GM10847 (cell line): ENCODE data around the gene LGR4.

Experiments used
- POLR2A ChIP-seq: IDR thresholded peaks from 2 replicates; pipeline ENCODE4 v1.6.1; 2011; ENCODE audit not compliant: insufficient read length; ENCODE audit errors: extremely low read depth

LGR4 gene

DNA sequence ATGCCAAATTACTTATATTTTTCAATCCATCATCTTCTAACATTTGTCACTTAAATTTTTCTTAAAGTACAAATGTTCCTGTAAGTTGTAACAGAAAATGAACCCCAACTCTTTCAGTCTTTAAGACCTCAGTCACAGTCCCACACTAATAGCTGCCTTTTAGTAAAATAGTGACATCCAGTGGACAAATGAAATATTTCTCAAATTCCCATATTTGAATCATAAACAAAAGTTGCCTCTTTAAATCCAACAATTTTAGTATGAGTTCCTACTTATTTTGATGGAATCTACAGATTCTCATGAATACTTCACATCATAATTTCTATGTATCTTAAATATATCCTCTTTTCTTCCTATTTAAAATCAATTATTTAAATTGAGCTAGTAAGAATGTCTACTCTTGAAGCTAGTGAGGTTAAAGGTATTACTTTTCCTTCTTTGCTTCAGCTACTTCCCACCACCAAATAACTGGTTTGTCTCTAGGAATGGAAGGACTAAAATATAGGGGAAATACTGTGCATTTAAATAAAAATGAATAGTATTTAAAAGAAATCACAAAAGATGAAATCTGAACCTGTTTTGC lies 24.8 kb upstream of the LGR4 start:
- no peak for TF ChIP-seq POLR2A

DNA sequence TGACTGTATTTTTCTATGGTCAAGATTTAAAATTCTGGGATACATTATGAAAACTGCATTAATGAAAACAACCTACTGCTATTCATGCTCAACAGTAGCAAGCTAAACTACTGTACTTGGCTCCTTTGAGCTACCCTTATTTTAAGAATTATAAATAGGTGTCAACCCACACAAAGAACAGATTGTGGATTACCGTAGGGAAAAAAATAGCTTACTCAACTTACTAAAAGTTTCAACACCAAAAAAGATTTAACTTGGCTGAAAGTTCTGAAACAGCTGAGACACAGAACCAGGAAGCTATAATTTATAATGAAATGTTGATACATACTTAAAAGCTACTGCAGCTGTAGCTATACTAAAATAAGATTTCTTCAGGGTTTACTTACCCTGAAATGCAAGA lies 23.9 kb upstream of the LGR4 start:
- TF ChIP-seq POLR2A: no peak

DNA sequence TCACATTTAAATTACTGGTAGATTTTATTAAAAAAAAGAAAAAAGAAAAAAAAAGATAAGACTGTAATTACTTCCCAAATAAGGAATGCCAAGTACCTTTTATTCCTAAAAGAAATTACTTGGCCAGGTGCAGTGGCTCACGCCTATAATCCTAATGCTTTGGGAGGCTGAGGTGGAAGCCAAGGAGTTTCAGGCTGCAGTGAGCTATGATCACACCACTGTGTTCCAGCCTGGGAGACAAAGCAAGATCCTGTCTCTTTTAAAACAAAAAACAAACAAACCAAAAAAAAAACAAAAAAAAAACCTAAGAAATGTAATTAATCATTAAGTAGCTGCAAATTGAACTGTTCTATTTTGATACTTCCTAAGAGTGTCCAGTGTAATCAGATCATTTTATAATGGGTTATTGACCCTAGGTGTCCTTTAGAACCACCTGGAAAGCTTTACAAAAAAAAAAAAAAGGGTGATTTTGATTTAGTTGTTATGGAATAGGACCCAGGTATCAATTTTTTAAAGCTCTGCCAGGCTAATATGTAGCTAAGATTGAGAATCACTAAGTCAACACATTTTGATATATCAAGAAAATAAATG lies 23.2 kb upstream of the LGR4 start:
- TF ChIP-seq POLR2A: no peak

DNA sequence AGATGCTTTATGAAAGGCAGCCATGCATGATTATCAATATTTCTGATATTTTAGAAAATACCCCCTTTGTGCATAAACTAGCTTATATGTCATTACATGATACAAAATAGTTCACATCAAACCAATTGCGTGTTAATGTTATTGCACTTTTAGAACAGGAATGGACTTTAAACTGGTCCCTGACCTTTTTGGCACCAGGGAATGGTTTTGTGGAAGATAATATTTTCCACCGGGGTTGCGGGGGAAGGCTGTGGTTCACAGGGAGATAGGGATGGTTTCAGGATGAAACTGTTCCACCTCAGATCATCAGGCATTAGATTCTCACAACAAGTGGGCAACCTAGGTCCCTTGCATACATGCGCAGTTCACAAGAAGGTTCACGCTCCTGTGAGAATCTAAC lies 16.5 kb upstream of the LGR4 start:
- no peak for TF ChIP-seq POLR2A

DNA sequence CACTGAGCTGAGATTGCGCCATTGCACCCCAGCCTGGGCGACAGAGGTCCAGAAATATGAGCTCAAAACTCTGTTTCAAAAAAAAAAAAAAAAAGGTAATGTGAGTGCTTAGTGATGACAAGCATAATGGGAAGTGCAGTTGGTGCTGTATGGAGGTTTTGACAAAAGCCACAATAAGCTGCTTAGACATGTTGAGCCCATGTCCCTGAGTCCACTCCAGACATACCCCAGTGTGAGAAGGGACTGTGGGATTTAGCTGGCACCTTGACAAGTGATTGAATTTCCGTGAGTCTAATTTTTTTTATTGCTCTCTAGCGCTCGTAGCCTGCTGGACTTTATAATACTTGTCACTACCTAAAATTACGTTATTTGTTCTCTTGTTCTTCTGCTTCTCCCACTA lies 15.1 kb upstream of the LGR4 start:
- no peak for TF ChIP-seq POLR2A

DNA sequence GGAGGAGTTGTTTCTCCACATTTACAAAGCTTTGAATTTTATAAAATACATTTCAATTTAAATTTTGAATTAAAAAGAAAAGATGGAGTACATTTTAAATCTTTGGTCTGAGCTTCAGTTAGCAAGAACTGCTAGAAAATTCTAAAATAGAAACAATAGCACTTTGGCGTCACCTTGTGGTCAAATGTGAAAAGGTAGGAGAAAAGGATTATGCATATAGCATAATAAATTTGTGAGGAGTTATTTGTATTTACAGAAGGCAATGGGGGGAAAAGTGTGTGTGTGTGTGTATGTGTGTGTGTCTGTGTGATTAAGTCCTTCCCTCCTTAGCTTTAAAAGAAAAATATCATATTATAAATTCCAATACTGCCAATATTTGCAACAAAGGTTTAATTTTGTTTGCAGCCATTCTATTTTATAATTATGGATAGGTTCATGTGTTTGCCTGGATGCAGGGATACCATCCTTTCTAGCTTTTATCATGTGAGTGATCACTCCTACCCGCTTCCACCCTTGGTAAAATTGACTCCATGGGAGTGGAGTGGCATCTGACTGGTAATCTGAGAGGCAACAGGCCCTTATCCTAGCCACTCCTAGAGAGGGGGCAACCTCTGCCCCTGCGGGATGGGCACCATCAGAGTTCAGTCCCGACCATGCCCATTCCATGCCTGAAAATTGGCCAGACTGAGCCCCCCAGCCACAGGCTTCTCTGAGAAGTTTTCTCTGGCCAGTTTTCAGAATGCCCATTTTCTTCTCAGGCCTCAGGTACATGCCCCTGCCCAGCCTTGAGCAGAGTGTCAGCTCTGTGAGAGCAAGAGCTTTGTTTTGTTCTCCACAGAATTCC lies 13.6 kb upstream of the LGR4 start:
- TF ChIP-seq POLR2A: no peak

DNA sequence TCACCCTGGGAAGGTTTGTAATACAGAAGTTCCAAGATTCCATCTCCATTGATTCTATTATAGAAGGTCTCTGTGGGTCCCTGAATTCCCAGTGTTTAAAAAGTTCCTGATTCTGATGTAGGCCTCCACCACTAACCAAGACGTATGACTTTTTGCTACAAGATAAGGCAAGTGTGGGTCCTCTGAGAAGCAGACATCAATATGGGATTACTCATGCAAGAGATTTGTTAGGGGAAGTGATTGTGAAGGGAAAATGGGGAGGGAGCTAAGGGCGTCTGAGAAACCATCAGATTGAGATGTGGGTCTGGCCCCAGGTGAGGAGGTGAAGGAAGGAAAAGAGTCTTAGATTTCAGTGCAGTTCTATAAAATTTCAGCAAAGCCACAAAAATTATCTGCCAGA lies 10.2 kb upstream of the LGR4 start:
- no peak for TF ChIP-seq POLR2A

DNA sequence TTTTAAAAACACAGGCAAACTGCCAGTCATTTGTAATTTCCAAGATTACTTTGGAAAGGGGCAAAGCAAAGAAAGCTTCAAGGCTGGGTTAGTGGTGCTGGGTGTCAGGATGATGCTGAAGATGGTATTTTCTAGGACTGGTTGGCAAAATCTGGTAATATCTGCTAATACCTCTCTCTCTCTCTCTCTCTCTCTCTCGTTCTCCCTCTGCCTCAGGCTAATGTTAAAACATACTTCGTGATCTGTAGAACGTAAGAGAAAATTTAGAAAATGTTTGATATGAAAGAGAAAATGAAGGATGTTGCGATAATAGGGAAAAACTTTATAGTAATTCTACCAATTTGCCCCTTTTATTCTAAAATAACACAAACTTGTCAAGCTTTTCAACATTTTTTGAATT lies 9.4 kb upstream of the LGR4 start:
- TF ChIP-seq POLR2A: no peak

DNA sequence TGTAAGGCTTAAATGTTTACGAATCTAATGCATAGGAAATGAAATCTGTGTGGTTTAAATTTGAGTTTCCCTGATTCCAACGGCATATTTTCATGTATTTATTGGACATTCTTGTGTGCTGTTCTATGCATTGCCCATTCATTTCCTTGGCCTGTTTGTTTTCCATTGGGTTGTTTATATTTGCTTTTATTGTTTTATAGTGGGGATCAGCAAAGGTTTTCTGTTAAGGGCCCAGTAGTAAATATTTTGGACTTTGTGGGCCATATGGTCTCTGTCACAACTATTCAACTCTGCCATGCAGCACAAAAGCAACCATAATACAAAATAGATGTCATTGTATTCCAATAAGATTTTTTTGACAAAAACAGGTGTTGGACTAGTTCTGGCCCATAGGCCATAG lies 5.2 kb upstream of the LGR4 start:
- no peak for TF ChIP-seq POLR2A

DNA sequence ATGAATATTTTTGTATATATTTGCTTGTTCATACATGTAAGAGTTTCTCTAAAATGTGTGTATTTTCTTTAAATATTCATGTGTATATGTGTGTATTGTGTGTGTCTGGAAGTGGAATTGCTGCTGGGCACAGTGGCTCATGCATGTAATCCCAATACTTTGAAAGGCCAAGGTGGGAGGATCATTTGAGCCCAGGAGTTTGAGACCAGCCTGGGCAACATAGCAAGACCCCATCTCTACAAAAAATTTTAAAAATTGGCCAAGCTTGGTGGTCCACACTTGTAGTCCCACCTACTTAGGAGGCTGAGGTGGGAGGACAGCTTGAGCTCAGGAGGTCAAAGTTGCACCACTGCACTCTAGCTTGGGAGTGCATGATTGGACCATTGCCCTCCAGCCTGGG lies 4.7 kb upstream of the LGR4 start:
- no peak for TF ChIP-seq POLR2A

DNA sequence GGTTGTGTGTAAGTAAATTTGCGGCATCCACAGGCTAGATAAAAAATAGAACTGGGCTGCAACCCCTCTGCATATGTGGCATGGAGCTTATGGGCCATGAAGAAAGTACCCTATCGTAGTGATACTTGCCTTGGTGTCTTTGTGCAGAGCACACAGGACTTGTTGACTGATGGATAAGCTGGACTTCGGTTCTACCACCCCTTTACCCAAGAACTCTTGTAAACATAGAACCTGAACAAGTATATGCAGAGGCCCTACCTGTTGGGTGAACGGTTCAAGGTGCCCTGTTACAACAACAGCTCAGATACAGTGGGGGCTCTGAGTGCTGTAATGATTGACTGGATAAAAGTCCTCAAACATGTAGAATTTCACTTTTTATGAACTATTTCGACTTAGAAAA lies 3.0 kb upstream of the LGR4 start:
- no peak for TF ChIP-seq POLR2A

DNA sequence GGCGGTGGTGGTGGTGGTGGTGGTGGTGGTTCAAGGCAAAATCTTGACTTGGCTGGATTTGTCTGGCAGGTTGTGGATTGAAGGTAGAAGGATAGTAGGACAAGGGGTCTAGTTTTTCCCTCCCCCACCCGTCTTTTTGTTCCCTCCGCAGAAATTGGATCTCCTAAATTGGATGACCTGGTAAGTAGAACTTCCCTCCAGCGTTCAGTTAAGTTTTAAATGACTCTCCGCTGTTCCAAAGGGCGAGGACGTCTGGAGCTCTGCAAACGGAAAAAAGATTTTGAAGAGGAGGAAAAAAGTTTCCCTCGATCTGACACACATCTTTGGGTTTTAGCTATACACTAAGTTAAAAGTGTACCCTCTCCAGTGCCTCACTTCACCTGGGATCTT lies 422 bp upstream of the LGR4 start:
- TF ChIP-seq POLR2A: no peak

DNA sequence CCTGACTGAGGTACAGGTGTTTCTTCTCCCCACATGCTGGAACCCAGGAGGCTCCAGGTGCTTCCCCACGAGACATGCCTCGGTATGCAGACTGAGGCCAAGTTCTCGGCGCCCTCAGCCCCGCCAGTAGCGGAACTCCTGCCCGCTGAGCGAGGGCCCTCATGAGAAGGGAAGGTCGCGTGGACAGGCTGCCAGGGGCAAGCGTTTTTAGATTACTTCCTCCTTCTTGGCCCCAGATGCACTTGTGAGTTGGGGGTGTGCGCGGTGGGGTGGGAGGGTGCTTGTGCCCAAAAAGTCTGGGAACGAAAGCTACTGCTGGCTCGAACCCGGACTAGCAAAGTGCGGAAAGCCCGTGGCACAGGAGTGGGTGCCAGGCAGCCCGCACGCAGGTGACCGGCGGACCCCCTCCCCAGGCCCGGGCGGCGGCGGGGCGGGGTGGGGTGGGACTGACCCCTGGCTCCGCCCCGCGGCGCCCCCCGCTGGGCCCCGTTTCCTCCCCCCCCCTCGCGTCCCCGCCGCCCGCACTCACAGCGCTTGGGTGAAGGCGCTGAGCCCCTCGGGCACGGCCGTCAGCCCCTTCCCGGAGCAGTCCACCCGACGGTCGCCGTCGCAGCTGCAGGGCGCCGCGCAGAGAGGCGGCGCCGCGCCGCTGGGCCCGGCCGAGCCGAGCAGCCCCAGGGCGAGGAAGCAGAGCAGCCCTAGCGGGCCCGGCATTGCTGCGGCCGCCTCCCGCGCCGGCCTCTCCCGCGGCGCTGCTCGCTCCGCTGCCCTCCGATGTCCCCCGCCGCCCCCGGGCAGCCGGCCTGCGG lies 797 bp downstream of the LGR4 start:
- no peak for TF ChIP-seq POLR2A

DNA sequence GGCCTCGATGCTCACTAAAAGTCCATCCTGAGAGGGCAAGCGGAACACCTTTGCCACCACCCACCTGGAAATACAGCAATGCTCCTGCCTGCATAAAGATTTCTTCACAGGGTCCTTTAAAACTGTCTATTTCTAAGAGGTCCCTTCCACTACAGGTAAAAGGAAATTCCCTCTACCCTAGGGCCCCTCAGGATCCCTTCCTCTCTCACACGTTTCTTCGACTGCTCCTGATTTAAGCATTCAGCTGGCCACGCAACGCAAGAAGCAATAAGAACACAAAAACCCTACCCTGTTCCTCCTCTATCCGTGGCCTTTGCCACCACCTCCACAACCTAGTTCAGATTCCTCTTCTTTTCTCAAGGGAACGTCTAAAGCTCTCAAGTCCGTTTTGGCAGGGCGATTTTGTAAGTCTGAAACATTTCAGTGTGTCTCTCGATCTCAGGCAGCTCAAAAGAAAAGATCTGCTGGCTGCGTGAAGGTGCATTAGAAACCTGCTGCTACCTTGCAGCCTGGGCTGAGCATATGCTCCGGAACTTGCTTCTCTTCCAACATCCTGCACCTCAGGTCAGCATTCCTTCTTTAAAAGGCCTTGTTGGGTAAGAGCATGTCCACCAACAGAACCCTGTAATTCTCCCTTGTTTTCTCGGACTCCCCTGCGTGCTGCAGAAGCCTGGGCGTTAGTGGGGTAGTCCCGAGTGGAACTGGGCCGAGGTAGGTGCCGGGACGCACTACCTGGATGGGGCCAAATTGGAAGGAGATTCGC lies 1.6 kb downstream of the LGR4 start:
- no peak for TF ChIP-seq POLR2A

DNA sequence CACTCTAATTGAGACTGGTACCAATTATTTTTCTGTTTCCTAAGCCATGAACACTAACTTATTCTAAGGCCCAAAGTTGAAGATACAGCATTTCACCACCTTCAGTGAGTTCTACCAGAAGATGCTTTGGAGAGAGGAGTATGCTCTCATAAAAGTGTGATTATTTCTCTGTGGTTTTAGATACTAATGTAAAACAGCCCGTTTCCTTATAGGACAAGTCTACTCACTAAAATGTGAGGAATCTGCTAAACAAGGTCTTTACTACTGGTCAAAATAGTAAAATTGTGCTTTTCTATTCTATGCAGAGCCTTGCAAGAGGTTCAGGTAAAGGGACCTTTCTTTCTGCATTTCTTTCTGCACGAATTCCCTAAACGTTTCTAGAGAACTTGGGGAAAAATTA lies 2.4 kb downstream of the LGR4 start:
- no peak for TF ChIP-seq POLR2A

DNA sequence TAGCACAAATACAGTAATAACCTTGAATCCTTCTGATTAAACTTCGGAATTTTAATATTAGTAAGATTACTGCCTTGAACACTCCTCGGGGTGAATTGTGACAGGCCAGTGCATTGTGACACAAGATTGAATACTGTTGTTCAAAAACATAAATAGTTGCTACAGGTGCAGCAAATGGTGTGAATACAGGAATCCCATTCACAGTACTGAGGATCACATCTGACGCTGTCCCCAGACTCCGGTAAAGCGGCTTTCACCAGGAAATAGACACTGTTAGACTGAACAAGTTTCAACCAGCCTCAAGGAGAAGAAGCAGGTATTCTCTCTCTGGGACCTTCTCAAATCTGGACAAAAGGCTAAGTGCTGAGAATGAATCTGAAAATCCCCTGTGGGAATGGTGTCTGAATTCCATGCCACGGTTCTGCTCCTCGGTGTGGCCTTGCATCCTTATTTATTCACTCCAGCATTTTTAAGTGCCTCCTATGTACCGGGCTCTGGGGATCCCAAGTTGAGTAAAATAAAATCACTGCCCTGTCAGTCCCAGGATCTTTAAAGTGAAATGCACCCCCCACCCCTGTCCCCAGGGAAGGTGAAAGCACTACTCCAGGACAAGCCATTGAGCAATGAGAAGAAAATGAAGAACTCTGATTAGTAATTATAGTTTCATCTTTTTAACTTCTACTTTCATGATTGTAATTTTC lies 3.4 kb downstream of the LGR4 start:
- TF ChIP-seq POLR2A: no peak
